ENCODE results near the gene ZNF557.

Gene ZNF557

GRCh38 chr19:7132054-7132453 is 62.6 kb downstream of the ZNF557 start:
- H3K4me1 ChIP-seq (ENCODE audit: control insufficient read depth, insufficient read depth, low read length) = peaks cover 24% of the 10 kb centered on the region
- no peak overlapping the region for H3K4me3 ChIP-seq (ENCODE audit: low read length)
- no peaks in the 10 kb centered on the region for H3K9me3 ChIP-seq (ENCODE audit: control insufficient read depth, low read length)
- H3K36me3 ChIP-seq (ENCODE audit: control insufficient read depth, insufficient read depth, low read length, severe bottlenecking) = peaks cover 33% of the 10 kb centered on the region
- H3K9ac ChIP-seq (ENCODE audit: low read length) = no peak overlapping the region
- DNase-seq (ENCODE audit: low read depth) = no peak
- no peaks in the 10 kb centered on the region for H3K27me3 ChIP-seq (replicated peaks; ENCODE audit: control insufficient read depth, insufficient read depth, low read length)

- H3K27me3 ChIP-seq (replicated peaks; ENCODE audit: control insufficient read depth, insufficient read depth, low read length) = no peaks in the 10 kb centered on the region
- DNase-seq (ENCODE audit: low read depth) = no peak
- peaks cover 36% of the 10 kb centered on the region for H3K36me3 ChIP-seq (ENCODE audit: control insufficient read depth, insufficient read depth, low read length, severe bottlenecking)
- H3K9me3 ChIP-seq (ENCODE audit: control insufficient read depth, low read length) = no peaks in the 10 kb centered on the region
- H3K9ac ChIP-seq (ENCODE audit: low read length) = no peak overlapping the region
- peaks cover 24% of the 10 kb centered on the region for H3K4me1 ChIP-seq (ENCODE audit: control insufficient read depth, insufficient read depth, low read length)
- H3K4me3 ChIP-seq (ENCODE audit: low read length) = no peak overlapping the region
These were observed 67.6 kb downstream of the ZNF557 start for GRCh38 chr19:7137120-7137519.

Data from adipocyte (in vitro differentiated cells).